WTC11 (cell line): ENCODE data around the gene PLCG2. TPM values are rescaled to one million over a fixed set of nuclear protein-coding genes. Genes with fewer than 3 reads are reported as not detected.
"Not testable (repeated sequence)": the region's sequence is repeated elsewhere in the genome, so short reads cannot be mapped to it uniquely, and the experiment has no call there.

ENCODE experiments used
- ATAC-seq: fragments of 200-7000 bp; cut with Tn5 transposase; 2 replicates; pipeline ENCODE4 v1.10.0; 2021; ENCODE audit warnings: mild to moderate bottlenecking, moderate library complexity
- CTCF ChIA-PET: fragments of 300-600 bp; sonication (Branson Sonifier 250); formaldehyde crosslinking; loops from one replicate; lab custom pipeline; 2021; ENCODE audit warnings: antibody characterized with exemption; lab: Charles Lee
- POLR2A ChIA-PET: fragments of 350-600 bp; sonication (Branson Sonifier 250); formaldehyde crosslinking; loops from one replicate; lab custom pipeline; 2021; ENCODE audit warnings: antibody characterized with exemption; lab: Charles Lee
- DNase-seq: peaks from one replicate; pipeline ENCODE4 v3.0.0; 2021; ENCODE audit warnings: low spot score
- H3K27ac Mint-ChIP-seq: 2 replicates; pipeline ENCODE4 v1.8.0; 2021; ENCODE audit warnings: mixed read lengths
- H3K27me3 Mint-ChIP-seq: 2 replicates; pipeline ENCODE4 v1.8.0; 2021; ENCODE audit warnings: low read depth, mild to moderate bottlenecking, moderate library complexity, mixed read lengths
- H3K36me3 Mint-ChIP-seq: 2 replicates; pipeline ENCODE4 v1.8.0; 2021; ENCODE audit warnings: mixed read lengths
- H3K4me1 Mint-ChIP-seq: 2 replicates; pipeline ENCODE4 v1.8.0; 2022; ENCODE audit warnings: mixed read lengths
- H3K4me3 Mint-ChIP-seq: 2 replicates; pipeline ENCODE4 v1.8.0; 2021; ENCODE audit warnings: mild to moderate bottlenecking, moderate library complexity, mixed read lengths
- H3K9me3 Mint-ChIP-seq: 2 replicates; pipeline ENCODE4 v1.8.0; 2021; ENCODE audit warnings: mixed read lengths
- CBFB ChIP-seq: sonication (generic); formaldehyde crosslinking; IDR thresholded peaks from 2 replicates; pipeline ENCODE4 v1.8.1; 2022; ENCODE audit warnings: mild to moderate bottlenecking, low read depth, missing genetic modification reagents
- CREM ChIP-seq: sonication (generic); formaldehyde crosslinking; IDR thresholded peaks from 2 replicates; pipeline ENCODE4 v1.8.1; 2022; ENCODE audit warnings: mild to moderate bottlenecking, missing genetic modification reagents, moderate library complexity
- E2F5 ChIP-seq: sonication (generic); formaldehyde crosslinking; IDR thresholded peaks from 2 replicates; pipeline ENCODE4 v1.8.1; 2022; ENCODE audit warnings: mild to moderate bottlenecking, moderate library complexity, missing genetic modification reagents
- ELF4 ChIP-seq: sonication (generic); formaldehyde crosslinking; IDR thresholded peaks from 2 replicates; pipeline ENCODE4 v1.8.1; 2022; ENCODE audit warnings: low read depth, mild to moderate bottlenecking, moderate library complexity, missing genetic modification reagents
- EMX1 ChIP-seq: fragments of 250-450 bp; sonication (Bioruptor Pico); IDR thresholded peaks from 2 replicates; pipeline ENCODE4 v1.8.0; 2021; ENCODE audit warnings: mild to moderate bottlenecking
- NFATC4 ChIP-seq: fragments of 250-450 bp; sonication (Bioruptor Pico); IDR thresholded peaks from 2 replicates; pipeline ENCODE4 v1.9.0; 2021; ENCODE audit warnings: mild to moderate bottlenecking
- NR3C1 ChIP-seq: sonication (generic); formaldehyde crosslinking; conservative IDR thresholded peaks from 2 replicates; pipeline ENCODE4 v1.8.1; 2023; ENCODE audit warnings: low read depth, mild to moderate bottlenecking, missing genetic modification reagents
- PRDM15 ChIP-seq: sonication (generic); formaldehyde crosslinking; IDR thresholded peaks from 2 replicates; pipeline ENCODE4 v1.8.0; 2022; ENCODE audit warnings: missing genetic modification reagents
- PREB ChIP-seq: sonication (generic); formaldehyde crosslinking; IDR thresholded peaks from 2 replicates; pipeline ENCODE4 v1.8.1; 2022; ENCODE audit warnings: mild to moderate bottlenecking, missing genetic modification reagents, moderate library complexity, borderline replicate concordance
- RELA ChIP-seq: sonication (generic); formaldehyde crosslinking; IDR thresholded peaks from 2 replicates; pipeline ENCODE4 v1.8.1; 2022; ENCODE audit warnings: missing genetic modification reagents, mild to moderate bottlenecking, borderline replicate concordance
- SP1 ChIP-seq: sonication (generic); formaldehyde crosslinking; conservative IDR thresholded peaks from 2 replicates; pipeline ENCODE4 v1.8.1; 2022; ENCODE audit warnings: missing genetic modification reagents
- USF2 ChIP-seq: sonication (generic); formaldehyde crosslinking; IDR thresholded peaks from 2 replicates; pipeline ENCODE4 v1.8.1; 2023; ENCODE audit warnings: mild to moderate bottlenecking, missing genetic modification reagents, moderate library complexity
- total RNA-seq: library from RNA; stranded (reverse); gene quantifications from 3 replicates; pipeline ENCODE4 v1.2.3, GENCODE V29; 2021

The PLCG2 gene
- total RNA-seq, 1 experiment from 2014 or later, result 7.0 TPM

- ChIA-PET CTCF (no interaction called here), POLR2A (no interaction called here)
- Mint-ChIP-seq H3K4me1 (peaks cover 17% of the 10 kb centered on the region), H3K27ac (no peak overlapping the region), H3K36me3 (peaks cover 39% of the 10 kb centered on the region), H3K4me3 (no peak overlapping the region), H3K27me3 (peaks cover 19% of the 10 kb centered on the region)
- no peak for DNase-seq
- no peak for TF ChIP-seq NFATC4 (CRISPR knock-in tag)
- TF ChIP-seq, all 79 proteins: peak for 0
- no peak for ATAC-seq
- H3K9me3 Mint-ChIP-seq, result peaks cover 45% of the 10 kb centered on the region
Observed at GRCh38 chr16:82006036-82006435, 226.9 kb downstream of the PLCG2 start.

- ChIA-PET CTCF (interaction anchor here (1.3 kb wide), 1 partner anchor 10 kb away, joined by 4 read pairs; no protein-coding TSS in a partner anchor), POLR2A (no interaction called here)
- H3K4me3 Mint-ChIP-seq, result no peak overlapping the region
- H3K27me3 Mint-ChIP-seq, result peaks cover 19% of the 10 kb centered on the region
- DNase-seq (no peak), ATAC-seq (no peak)
- TF ChIP-seq PRDM15 (CRISPR knock-in tag), result no peak
- TF ChIP-seq PREB (CRISPR knock-in tag), result no peak
- no peak for TF ChIP-seq ELF4 (CRISPR knock-in tag)
- TF ChIP-seq NR3C1 (CRISPR knock-in tag), result no peak
- TF ChIP-seq CBFB, result no peak
- TF ChIP-seq RELA (CRISPR knock-in tag), result no peak
- no peak for TF ChIP-seq E2F5 (CRISPR knock-in tag)
- no peak for TF ChIP-seq CREM (CRISPR knock-in tag)
- TF ChIP-seq USF2 (CRISPR knock-in tag), result no peak
- H3K27ac Mint-ChIP-seq, result no peak overlapping the region
- peaks cover 16% of the 10 kb centered on the region for H3K4me1 Mint-ChIP-seq
- peaks cover 44% of the 10 kb centered on the region for H3K36me3 Mint-ChIP-seq
- peaks cover 53% of the 10 kb centered on the region for H3K9me3 Mint-ChIP-seq
Observed at GRCh38 chr16:82007189-82007588, 228.1 kb downstream of the PLCG2 start.

- ChIA-PET CTCF (no interaction called here), POLR2A (no interaction called here)
- no peak for TF ChIP-seq CREM (CRISPR knock-in tag)
- no peak for TF ChIP-seq EMX1 (CRISPR knock-in tag)
- no peak for TF ChIP-seq SP1 (CRISPR knock-in tag)
- ATAC-seq (no peak), DNase-seq (no peak)
- Mint-ChIP-seq H3K36me3 (peaks cover 44% of the 10 kb centered on the region), H3K27me3 (peaks cover 19% of the 10 kb centered on the region), H3K4me3 (no peak overlapping the region), H3K9me3 (peaks cover 56% of the 10 kb centered on the region), H3K27ac (no peak overlapping the region), H3K4me1 (peaks cover 16% of the 10 kb centered on the region)
Observed at GRCh38 chr16:82008957-82009592, 230.0 kb downstream of the PLCG2 start.

GRCh38 chr16:82009789-82010188 lies 230.7 kb downstream of the PLCG2 start:
- H3K27ac Mint-ChIP-seq, H3K4me3 Mint-ChIP-seq, DNase-seq, POLR2A ChIA-PET, ATAC-seq, CTCF ChIA-PET: not testable (repeated sequence)
- Mint-ChIP-seq H3K4me1 (peaks cover 13% of the 10 kb centered on the region), H3K9me3 (peaks cover 57% of the 10 kb centered on the region), H3K36me3 (peaks cover 44% of the 10 kb centered on the region), H3K27me3 (peaks cover 19% of the 10 kb centered on the region)
